Pancreas (tissue), 10 donors: Measurements from ENCODE around the gene ATP2C2. TPM values are rescaled to one million over a fixed set of nuclear protein-coding genes. Genes with fewer than 3 reads are reported as not detected.
A peak's percentile ranks its signal among the peaks of the same experiment; 100 is the strongest.
"Not testable (repeated sequence)": the region's sequence is repeated elsewhere in the genome, so short reads cannot be mapped to it uniquely, and the experiment has no call there.

Experiments used
- ATAC-seq, 4 donors: fragments of 200-7000 bp; cut with Tn5 transposase; one replicate each; pipeline versions ENCODE4 v1.8.0 to v1.9.1; 2020; ENCODE audit warnings: mild to moderate bottlenecking in 4 of 4, moderate library complexity in 4 of 4
- DNase-seq, 6 donors: peaks; one replicate each; pipeline ENCODE4 v3.0.0-alpha.2; 2020
- FAIRE-seq: peaks from 2 replicates; lab custom pipeline; 2012; peaks lifted over from hg19 to GRCh38; lab: Jason Lieb, UNC
- H3K27ac ChIP-seq, 4 donors: fragments of 200-600 bp; sonication (generic); 1 replicate in 3 of 4; 2 replicates in 1 of 4; pipeline versions ENCODE4 v1.5.0 to v1.8.0; 2020
- H3K27me3 ChIP-seq, 4 donors: fragments of 200-600 bp; one replicate each; pipeline ENCODE4 v1.8.0; 2021
- H3K36me3 ChIP-seq, 3 donors: fragments of 200-600 bp; sonication (generic) in 1 of 3; one replicate each; pipeline versions ENCODE4 v1.5.0 to v1.8.0; 2020 to 2021
- H3K4me1 ChIP-seq, 3 donors: fragments of 200-600 bp; one replicate each; pipeline ENCODE4 v1.8.0; 2021
- H3K4me3 ChIP-seq, 4 donors: fragments of 200-600 bp; sonication (generic) in 2 of 4; one replicate each; pipeline versions ENCODE4 v1.5.0 to v1.8.0; 2020 to 2021
- H3K9me3 ChIP-seq, 4 donors: fragments of 200-600 bp; one replicate each; pipeline ENCODE4 v1.8.0; 2021
- CTCF ChIP-seq, 4 donors: fragments of 200-600 bp; sonication (generic) in 3 of 4; IDR thresholded peaks; one replicate each; pipeline versions ENCODE4 v1.5.0 to v1.8.0; 2021; ENCODE audit warnings: antibody characterized with exemption in 4 of 4
- WGBS, 2 donors: extraction: QIAGEN DNeasy Blood & Tissue Kit; methylation state at CpG; one replicate each; pipeline ENCODE4 v1.1.7; 2013; 5-methylcytosine and 5-hydroxymethylcytosine counted together
- intact Hi-C, 3 donors: fragments of 100-400 bp; cut with DNase I; formaldehyde crosslinking; loops; one replicate each; pipeline versions ENCODE4 v1.11.1 to v1.14.2; 2022
- polyA plus RNA-seq, 2 donors: library from polyadenylated mRNA; stranded (reverse); fragments of 200-250 nt; gene quantifications; one replicate each; pipeline ENCODE4 v1.2.3, GENCODE V29; 2013
- total RNA-seq, 6 donors: library from RNA; stranded (reverse); fragmentation: NEBNext Ultra II Directional in 4 of 6; extraction: Animal tissue kit (Norgen Biotek cat#: 25700) in 4 of 6; gene quantifications; one replicate each; pipeline versions ENCODE4 v1.2.1 to v1.2.4, GENCODE V29; 2021 to 2023
- donor health status: healthy with polysubstance abuse.
- donor health status: DM: no; HTN: no; CAD: no; lungs with moderate emphysema.
- donor health status: DM: no; HTN: no; CAD: no.
- donor health status: control.
- donor health status: control.
- donor health status: Bipolar disorder and iron deficiency.
- donor health status: DM: yes; HTN: yes; CAD: no.
- donor health status: DM: no; HTN: no; CAD: no.
- donor health status: DM: no; HTN: no; CAD: no.
- donor health status: DM: yes; HTN: yes; CAD: no.

ATP2C2 gene
- total and polyA plus RNA-seq, 8 donors: 0.47 to 6.3 (median 2.2) TPM

GRCh38 chr16:84387021-84387420 is 18.7 kb downstream of the ATP2C2 start:
- intact Hi-C loops: no loop called here
- no peak for TF ChIP-seq CTCF (IDR thresholded peaks at IDR 0.05)
- 82 to 84% methylated on average over 11 of the region's 11 CpGs for WGBS, 2 donors
- H3K4me3 ChIP-seq: no peak overlapping the region
- H3K27me3 ChIP-seq: no peaks in the 10 kb centered on the region
- H3K27ac ChIP-seq: no peak overlapping the region
- peak in 1 of 6 donors; percentile 10 for DNase-seq
- H3K4me1 ChIP-seq: no peaks in the 10 kb centered on the region
- H3K9me3 ChIP-seq: no peaks in the 10 kb centered on the region
- no peak for ATAC-seq
- FAIRE-seq: no peak
- H3K36me3 ChIP-seq: no peaks in the 10 kb centered on the region

GRCh38 chr16:84390131-84390785 is 21.9 kb downstream of the ATP2C2 start:
- H3K27me3 ChIP-seq: peaks cover 0 to under 1% (median 0%) of the 10 kb centered on the region in 4 donors
- H3K9me3 ChIP-seq: no peaks in the 10 kb centered on the region
- FAIRE-seq: no peak
- no peaks in the 10 kb centered on the region for H3K4me1 ChIP-seq
- intact Hi-C loops: no loop called here
- WGBS, 2 donors: 80 to 82% methylated on average over 30 of the region's 30 CpGs
- no peaks in the 10 kb centered on the region for H3K36me3 ChIP-seq
- peak in 1 of 6 donors; percentile 24 for DNase-seq
- H3K27ac ChIP-seq: no peak overlapping the region
- ATAC-seq: no peak
- no peak overlapping the region for H3K4me3 ChIP-seq
- no peak for TF ChIP-seq CTCF (IDR thresholded peaks at IDR 0.05)

GRCh38 chr16:84391151-84392030 is 23.1 kb downstream of the ATP2C2 start:
- Histone ChIP-seq H3K4me1 (no peaks in the 10 kb centered on the region), H3K36me3 (no peaks in the 10 kb centered on the region), H3K4me3 (no peak overlapping the region), H3K27me3 (peaks cover 0 to 3% (median 0%) of the 10 kb centered on the region in 4 donors), H3K27ac (no peak overlapping the region), H3K9me3 (no peaks in the 10 kb centered on the region)
- TF ChIP-seq CTCF (IDR thresholded peaks at IDR 0.05): no peak
- ATAC-seq (peak in 2 of 4 donors; percentile 57 to 59), FAIRE-seq (no peak), DNase-seq (no peak)
- intact Hi-C loops: no loop called here
- WGBS, 2 donors: 39 to 49% methylated on average over 20 of the region's 20 CpGs

- ATAC-seq: no peak
These were observed 23.7 kb downstream of the ATP2C2 start for GRCh38 chr16:84392031-84392360.

GRCh38 chr16:84396082-84396481 is 27.7 kb downstream of the ATP2C2 start:
- WGBS, 2 donors: 56 to 67% methylated on average over 10 of the region's 10 CpGs
- FAIRE-seq, intact Hi-C loops, ATAC-seq, H3K4me1 ChIP-seq, H3K4me3 ChIP-seq, H3K9me3 ChIP-seq, H3K36me3 ChIP-seq, H3K27ac ChIP-seq: not testable (repeated sequence)
- DNase-seq: peak in 1 of 6 donors; percentile 8
- H3K27me3 ChIP-seq: peaks cover 0 to 16% (median 0%) of the 10 kb centered on the region in 4 donors

More at GRCh38 chr16:84392031-84392360, 23.7 kb downstream of the ATP2C2 start:
- no peak overlapping the region for H3K4me3 ChIP-seq
- DNase-seq (no peak), FAIRE-seq (no peak)
- peaks cover 0 to 9% (median 0%) of the 10 kb centered on the region in 4 donors for H3K27me3 ChIP-seq
- H3K27ac ChIP-seq: no peak overlapping the region
- H3K4me1 ChIP-seq: no peaks in the 10 kb centered on the region
- H3K9me3 ChIP-seq: no peaks in the 10 kb centered on the region
- no peak for TF ChIP-seq CTCF (IDR thresholded peaks at IDR 0.05)
- no peaks in the 10 kb centered on the region for H3K36me3 ChIP-seq
- intact Hi-C loops: no loop called here
